ENCODE results near the gene ARFGAP3.

DNA sequence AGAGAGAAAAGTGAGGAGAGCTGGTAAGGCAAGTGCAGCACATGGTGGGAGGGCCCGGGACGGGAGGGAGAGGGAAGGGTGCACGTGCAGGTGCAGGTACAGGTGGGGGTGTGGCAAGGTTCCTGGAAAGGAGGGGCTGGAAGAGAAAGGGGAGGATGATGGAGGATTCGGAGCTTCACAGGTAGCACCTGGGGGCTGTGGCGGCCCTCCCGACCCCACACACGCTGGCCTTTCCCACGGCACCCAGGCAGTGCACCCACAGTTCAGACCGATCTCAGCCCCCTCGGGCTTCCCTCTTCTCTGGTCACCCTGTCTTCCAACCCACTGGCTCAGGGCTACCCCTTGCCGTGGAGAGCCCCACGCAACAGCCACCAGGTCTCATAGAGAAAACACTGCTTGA is 69.1 kb downstream of the ARFGAP3 start:
- TF ChIP-seq, protein P1, sequence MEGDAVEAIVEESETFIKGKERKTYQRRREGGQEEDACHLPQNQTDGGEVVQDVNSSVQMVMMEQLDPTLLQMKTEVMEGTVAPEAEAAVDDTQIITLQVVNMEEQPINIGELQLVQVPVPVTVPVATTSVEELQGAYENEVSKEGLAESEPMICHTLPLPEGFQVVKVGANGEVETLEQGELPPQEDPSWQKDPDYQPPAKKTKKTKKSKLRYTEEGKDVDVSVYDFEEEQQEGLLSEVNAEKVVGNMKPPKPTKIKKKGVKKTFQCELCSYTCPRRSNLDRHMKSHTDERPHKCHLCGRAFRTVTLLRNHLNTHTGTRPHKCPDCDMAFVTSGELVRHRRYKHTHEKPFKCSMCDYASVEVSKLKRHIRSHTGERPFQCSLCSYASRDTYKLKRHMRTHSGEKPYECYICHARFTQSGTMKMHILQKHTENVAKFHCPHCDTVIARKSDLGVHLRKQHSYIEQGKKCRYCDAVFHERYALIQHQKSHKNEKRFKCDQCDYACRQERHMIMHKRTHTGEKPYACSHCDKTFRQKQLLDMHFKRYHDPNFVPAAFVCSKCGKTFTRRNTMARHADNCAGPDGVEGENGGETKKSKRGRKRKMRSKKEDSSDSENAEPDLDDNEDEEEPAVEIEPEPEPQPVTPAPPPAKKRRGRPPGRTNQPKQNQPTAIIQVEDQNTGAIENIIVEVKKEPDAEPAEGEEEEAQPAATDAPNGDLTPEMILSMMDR (IDR thresholded peaks at IDR 0.05): no peak
- TF ChIP-seq, protein P2, sequence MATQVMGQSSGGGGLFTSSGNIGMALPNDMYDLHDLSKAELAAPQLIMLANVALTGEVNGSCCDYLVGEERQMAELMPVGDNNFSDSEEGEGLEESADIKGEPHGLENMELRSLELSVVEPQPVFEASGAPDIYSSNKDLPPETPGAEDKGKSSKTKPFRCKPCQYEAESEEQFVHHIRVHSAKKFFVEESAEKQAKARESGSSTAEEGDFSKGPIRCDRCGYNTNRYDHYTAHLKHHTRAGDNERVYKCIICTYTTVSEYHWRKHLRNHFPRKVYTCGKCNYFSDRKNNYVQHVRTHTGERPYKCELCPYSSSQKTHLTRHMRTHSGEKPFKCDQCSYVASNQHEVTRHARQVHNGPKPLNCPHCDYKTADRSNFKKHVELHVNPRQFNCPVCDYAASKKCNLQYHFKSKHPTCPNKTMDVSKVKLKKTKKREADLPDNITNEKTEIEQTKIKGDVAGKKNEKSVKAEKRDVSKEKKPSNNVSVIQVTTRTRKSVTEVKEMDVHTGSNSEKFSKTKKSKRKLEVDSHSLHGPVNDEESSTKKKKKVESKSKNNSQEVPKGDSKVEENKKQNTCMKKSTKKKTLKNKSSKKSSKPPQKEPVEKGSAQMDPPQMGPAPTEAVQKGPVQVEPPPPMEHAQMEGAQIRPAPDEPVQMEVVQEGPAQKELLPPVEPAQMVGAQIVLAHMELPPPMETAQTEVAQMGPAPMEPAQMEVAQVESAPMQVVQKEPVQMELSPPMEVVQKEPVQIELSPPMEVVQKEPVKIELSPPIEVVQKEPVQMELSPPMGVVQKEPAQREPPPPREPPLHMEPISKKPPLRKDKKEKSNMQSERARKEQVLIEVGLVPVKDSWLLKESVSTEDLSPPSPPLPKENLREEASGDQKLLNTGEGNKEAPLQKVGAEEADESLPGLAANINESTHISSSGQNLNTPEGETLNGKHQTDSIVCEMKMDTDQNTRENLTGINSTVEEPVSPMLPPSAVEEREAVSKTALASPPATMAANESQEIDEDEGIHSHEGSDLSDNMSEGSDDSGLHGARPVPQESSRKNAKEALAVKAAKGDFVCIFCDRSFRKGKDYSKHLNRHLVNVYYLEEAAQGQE (IDR thresholded peaks at IDR 0.05; ENCODE audit: insufficient read depth in 1 of 2, low read depth in 2 of 2, low read length in 1 of 2): no peak
- TF ChIP-seq POLR2AphosphoS5 (IDR thresholded peaks at IDR 0.05; ENCODE audit: low read depth, low read length) (no peak), TCF7L2 (IDR thresholded peaks at IDR 0.05; ENCODE audit: low read depth, low read length) (no peak)
